K562 (cell line): Measurements from ENCODE around the gene ROBO1. TPM values are rescaled to one million over a fixed set of nuclear protein-coding genes. Genes with fewer than 3 reads are reported as not detected.

Experiments used
- ATAC-seq: fragments of 200-7000 bp; cut with Tn5 transposase; 3 replicates; pipeline ENCODE4 v1.9.1; 2020; ENCODE audit warnings: moderate library complexity
- BruUV-seq: library from RNA; stranded (reverse); fragments of 400-500 nt; replicated peaks from 2 replicates; lab custom pipeline; 2021; lab: Mats Ljungman, UMichigan
- CTCF ChIA-PET: fragments of 300-600 bp; formaldehyde crosslinking; extraction: SDS; loops from one replicate; lab custom pipeline; 2021; ENCODE audit warnings: low intra/inter-chr PET ratio; lab: Yijun Ruan, JAX
- POLR2A ChIA-PET: fragments of 300-600, 350-650 bp; sonication (Branson Sonifier 250); formaldehyde crosslinking; extraction: SDS; loops from one replicate; lab custom pipeline; 2021; ENCODE audit warnings: antibody characterized with exemption, inconsistent platforms; lab: Yijun Ruan, JAX
- DNase-seq, 4 experiments: peaks; one replicate each; pipeline versions ENCODE4 v3.0.0 to v3.0.0-alpha.2; 2011 to 2018; ENCODE audit warnings: low spot score in 3 of 4, mixed read lengths in 3 of 4; ENCODE audit errors: extremely low read depth in 1 of 4
- FAIRE-seq: peaks from 2 replicates; lab custom pipeline; 2011; peaks lifted over from hg19 to GRCh38; lab: Jason Lieb, UNC
- H2AFZ ChIP-seq: 2 replicates; pipeline ENCODE4 v1.6.0; 2011; ENCODE audit warnings: low read depth, low read length, control low read depth, inconsistent platforms
- H3K27ac ChIP-seq: fragments of 200-600 bp; 3 replicates; pipeline ENCODE4 v1.8.0; 2011; ENCODE audit warnings: low read depth, mild to moderate bottlenecking, control low read depth, inconsistent platforms, low read length, moderate library complexity, mixed read lengths; ENCODE audit errors: extremely low read depth
- H3K27me3 ChIP-seq, 2 experiments: fragments of 300-600 bp in 1 of 2; 2 replicates in 1 of 2; 3 replicates in 1 of 2; pipeline versions ENCODE4 v1.6.0 to v1.8.0; 2011; ENCODE audit warnings: inconsistent platforms in 2 of 2, low read length in 2 of 2, mild to moderate bottlenecking in 1 of 2, mixed read lengths in 1 of 2, moderate library complexity in 1 of 2; ENCODE audit not compliant: control insufficient read depth in 2 of 2, insufficient read depth in 2 of 2
- H3K36me3 ChIP-seq: fragments of 300-600 bp; 3 replicates; pipeline ENCODE4 v1.8.0; 2011; ENCODE audit warnings: mild to moderate bottlenecking, low read length, inconsistent platforms; ENCODE audit not compliant: control insufficient read depth, insufficient read depth
- H3K4me1 ChIP-seq, 2 experiments: fragments of 200-600 bp in 1 of 2; replicated peaks in 1 of 2; 2 replicates in 1 of 2; 3 replicates in 1 of 2; pipeline versions ENCODE4 v1.5.1 to v1.8.0; 2011; ENCODE audit warnings: inconsistent platforms in 2 of 2, low read length in 2 of 2, mild to moderate bottlenecking in 1 of 2, mixed read lengths in 1 of 2, moderate library complexity in 1 of 2; ENCODE audit not compliant: control insufficient read depth in 2 of 2, insufficient read depth in 2 of 2
- H3K4me2 ChIP-seq: 2 replicates; pipeline ENCODE4 v1.6.1; 2011; ENCODE audit warnings: low read length, control low read depth, inconsistent platforms, mixed read lengths; ENCODE audit not compliant: insufficient read depth
- H3K4me3 ChIP-seq: fragments of 200-600 bp; sonication (generic), shearing (Covaris generic); 2 replicates; pipeline ENCODE4 v1.5.1; 2016; ENCODE audit warnings: control low read depth, inconsistent platforms
- H3K79me2 ChIP-seq: fragments of 200-600 bp; 3 replicates; pipeline ENCODE4 v1.8.0; 2011; ENCODE audit warnings: low read length, inconsistent platforms; ENCODE audit not compliant: control insufficient read depth, insufficient read depth
- H3K9ac ChIP-seq, 2 experiments: 2 replicates each; pipeline versions ENCODE4 v1.6.0 to v1.6.1; 2011; ENCODE audit warnings: low read depth in 2 of 2, low read length in 2 of 2, control low read depth in 1 of 2, inconsistent platforms in 1 of 2, mild to moderate bottlenecking in 1 of 2, mixed read lengths in 1 of 2; ENCODE audit not compliant: insufficient read depth in 1 of 2
- H3K9me1 ChIP-seq: one replicate; pipeline ENCODE4 v1.6.0; 2011; ENCODE audit warnings: inconsistent platforms, mild to moderate bottlenecking, low read length, moderate library complexity; ENCODE audit not compliant: control insufficient read depth, insufficient read depth
- H3K9me3 ChIP-seq: replicated peaks from 2 replicates; pipeline ENCODE4 v1.5.1; 2011; ENCODE audit warnings: low read depth, low read length, inconsistent platforms; ENCODE audit not compliant: control insufficient read depth, insufficient read depth
- H4K20me1 ChIP-seq: replicated peaks from 2 replicates; pipeline ENCODE4 v1.6.1; 2011; ENCODE audit warnings: low read length, inconsistent platforms, mixed read lengths; ENCODE audit not compliant: control insufficient read depth, insufficient read depth
- DACH1 ChIP-seq: fragments of 450-650 bp; IDR thresholded peaks from 2 replicates; pipeline ENCODE4 v1.6.1; 2018; ENCODE audit not compliant: partially characterized antibody
- FIP1L1 ChIP-seq: fragments of 200-400 bp; formaldehyde crosslinking; IDR thresholded peaks from 2 replicates; pipeline ENCODE4 v1.6.1; 2018; ENCODE audit warnings: mild to moderate bottlenecking, low read depth, low read length; ENCODE audit not compliant: poor library complexity, severe bottlenecking
- FOXA3 ChIP-seq, 2 experiments: fragments of 450-650 bp in 1 of 2; sonication (generic) in 1 of 2; formaldehyde crosslinking; IDR thresholded peaks in 1 of 2; conservative IDR thresholded peaks in 1 of 2; 2 replicates each; pipeline versions ENCODE4 v1.4.0 to v1.8.0; 2020 to 2022; ENCODE audit warnings: mild to moderate bottlenecking in 2 of 2, missing genetic modification reagents in 1 of 2
- GMEB1 ChIP-seq: fragments of 250-450 bp; sonication (Bioruptor Pico); IDR thresholded peaks from 2 replicates; pipeline ENCODE4 v1.4.0; 2020; ENCODE audit warnings: mild to moderate bottlenecking
- GTF2F1 ChIP-seq: IDR thresholded peaks from 2 replicates; pipeline ENCODE4 v1.6.1; 2011; ENCODE audit warnings: low read depth, low read length, improper control_type of control experiment
- MIER1 ChIP-seq: fragments of 450-650 bp; IDR thresholded peaks from 2 replicates; pipeline ENCODE4 v1.6.1; 2016; ENCODE audit warnings: antibody characterized with exemption, mild to moderate bottlenecking, low read depth
- RBM34 ChIP-seq: fragments of 200-400 bp; formaldehyde crosslinking; IDR thresholded peaks from 2 replicates; pipeline ENCODE4 v1.6.1; 2018; ENCODE audit warnings: low read length, borderline replicate concordance; ENCODE audit not compliant: insufficient read depth
- SETDB1 ChIP-seq: IDR thresholded peaks from one replicate; pipeline ENCODE4 v1.6.1; 2012; ENCODE audit warnings: low read length, control low read depth, inconsistent platforms
- SNRNP70 ChIP-seq: fragments of 200-400 bp; formaldehyde crosslinking; optimal IDR thresholded peaks from 2 replicates; pipeline ENCODE3; 2017; ENCODE audit warnings: low read depth, low read length
- TOE1 ChIP-seq, 2 experiments: fragments of 450-650 bp in 1 of 2; sonication (generic) in 1 of 2; formaldehyde crosslinking in 1 of 2; IDR thresholded peaks; 2 replicates each; pipeline versions ENCODE4 v1.7.1 to v1.8.0; 2016 to 2022; ENCODE audit warnings: borderline replicate concordance in 2 of 2, mild to moderate bottlenecking in 2 of 2, antibody characterized with exemption in 1 of 2, inconsistent platforms in 1 of 2, low read depth in 1 of 2, missing genetic modification reagents in 1 of 2, moderate library complexity in 1 of 2
- TSC22D4 ChIP-seq: fragments of 450-650 bp; IDR thresholded peaks from 2 replicates; pipeline ENCODE4 v1.6.1; 2016; ENCODE audit warnings: missing genetic modification characterization, missing biosample characterization, control low read depth
- ZFX ChIP-seq: sonication (generic); formaldehyde crosslinking; IDR thresholded peaks from 2 replicates; pipeline ENCODE4 v1.8.0; 2022; ENCODE audit warnings: mild to moderate bottlenecking, missing genetic modification reagents, moderate library complexity
- ZNF165 ChIP-seq: fragments of 250-450 bp; sonication (Bioruptor Pico); IDR thresholded peaks from 2 replicates; pipeline ENCODE4 v1.4.0; 2020; ENCODE audit warnings: borderline replicate concordance
- ZNF184 ChIP-seq: sonication (generic); formaldehyde crosslinking; IDR thresholded peaks from 2 replicates; pipeline ENCODE4 v1.5.0; 2020; ENCODE audit warnings: missing genetic modification reagents
- ZNF232 ChIP-seq: sonication (generic); formaldehyde crosslinking; IDR thresholded peaks from 2 replicates; pipeline ENCODE4 v1.8.0; 2022; ENCODE audit warnings: mild to moderate bottlenecking, missing genetic modification reagents
- ZNF274 ChIP-seq: IDR thresholded peaks from 2 replicates; pipeline ENCODE4 v1.6.1; 2011; ENCODE audit warnings: low read depth, mild to moderate bottlenecking, low read length, moderate library complexity, borderline replicate concordance
- ZNF512 ChIP-seq: IDR thresholded peaks from 2 replicates; pipeline ENCODE4 v1.6.1; 2016; ENCODE audit warnings: missing genetic modification characterization, missing compliant biosample characterization
- ZNF57 ChIP-seq: fragments of 450-650 bp; formaldehyde crosslinking; IDR thresholded peaks from 2 replicates; pipeline ENCODE4 v1.4.0; 2020; ENCODE audit warnings: mild to moderate bottlenecking, moderate library complexity
- WGBS: fragments of 100-300 bp; shearing (Covaris generic); methylation state at CpG from one replicate; pipeline ENCODE4 v1.1.6; 2016; ENCODE audit warnings: low coverage, mixed read lengths; ENCODE audit not compliant: insufficient coverage; ENCODE audit errors: missing lambda C conversion rate; 5-methylcytosine and 5-hydroxymethylcytosine counted together
- in situ Hi-C: fragments of 300-500 bp; cut with MboI; formaldehyde crosslinking; loops from 4 replicates; pipeline ENCODE4 v1.15.0; 2018; ENCODE audit warnings: inconsistent platforms, mixed read lengths
- intact Hi-C: fragments of 100-400 bp; cut with micrococcal nuclease; formaldehyde crosslinking; loops from 2 replicates; pipeline ENCODE4 v1.14.2; 2022
- polyA plus RNA-seq, 8 experiments: library from polyadenylated mRNA; depleted of rRNA in 4 of 8; stranded (reverse) in 5 of 8; unstranded in 3 of 8; fragments of >200 nt; fragmentation: Nextera tagmentation in 2 of 8; fragmentation: Illumina TruSeq in 1 of 8; extraction: Ambion mirVana in 2 of 8; extraction: Trizol in 1 of 8; gene quantifications; 2 replicates each; pipeline versions ENCODE4 v1.2.1 to v1.2.3, GENCODE V29; 2011 to 2014; ENCODE audit warnings: inconsistent platforms in 1 of 8, missing spikeins in 1 of 8
- total RNA-seq, 7 experiments: library from RNA; depleted of rRNA in 6 of 7; stranded (reverse); fragments of >200 nt in 6 of 7; fragmentation: Illumina TruSeq in 2 of 7; extraction: Trizol in 2 of 7; gene quantifications; 2 replicates each; pipeline versions ENCODE4 v1.2.1 to v1.2.3, GENCODE V29; 2011 to 2021; ENCODE audit warnings: low replicate concordance in 1 of 7

ROBO1 gene
- total and polyA plus RNA-seq, 9 of the 15 experiments (the other 6 are each of a cell fraction or from before 2014, with no cell fraction given): 0.01 to 0.53 (median 0.17) TPM; not detected in 5

- no peak for TF ChIP-seq ZNF512 (tag)
- TF ChIP-seq MIER1: no peak
- TF ChIP-seq GMEB1 (CRISPR knock-in tag): no peak
- TF ChIP-seq DACH1: no peak
- no peak for TF ChIP-seq ZNF184 (CRISPR knock-in tag)
- TF ChIP-seq ZNF274: no peak
- no peak for TF ChIP-seq GTF2F1
Observed at GRCh38 chr3:78825858-78826215, 942.0 kb downstream of the ROBO1 start (continued).

- H3K4me3 ChIP-seq: no peak overlapping the region
- ChIA-PET CTCF (no interaction called here), POLR2A (no interaction called here)
- FAIRE-seq: no peak
- no peak overlapping the region for H2AFZ ChIP-seq
- H3K4me2 ChIP-seq: no peak overlapping the region
- no peaks in the 10 kb centered on the region for H3K79me2 ChIP-seq
- no peaks in the 10 kb centered on the region for H3K36me3 ChIP-seq
- no TSS peak for BruUV-seq
- 1% methylated on average over 5 of the region's 5 CpGs for WGBS
- no peaks in the 10 kb centered on the region for H3K9me3 ChIP-seq
- intact Hi-C loops: no loop called here
- no peak for DNase-seq
- no peak for ATAC-seq
- TF ChIP-seq TSC22D4 (no peak), SNRNP70 (no peak), ZNF232 (no peak), RBM34 (no peak), SETDB1 (no peak), FOXA3 (CRISPR knock-in tag; conservative IDR thresholded peaks at IDR 0.05 in 1 of 2, IDR thresholded peaks at IDR 0.05 in 1 of 2) (no peak), ZNF165 (no peak), FIP1L1 (no peak), TOE1 (IDR thresholded peaks at IDR 0.05; ENCODE audit: borderline replicate concordance) (no peak), TOE1 (CRISPR knock-in tag; IDR thresholded peaks at IDR 0.05; ENCODE audit: borderline replicate concordance, low read depth) (no peak), ZFX (CRISPR knock-in tag) (no peak), ZNF57 (no peak)
- no peak overlapping the region for H3K9ac ChIP-seq
- no peaks in the 10 kb centered on the region for H4K20me1 ChIP-seq
- no peaks in the 10 kb centered on the region for H3K4me1 ChIP-seq
- no peaks in the 10 kb centered on the region for H3K9me1 ChIP-seq
- no peaks in the 10 kb centered on the region for H3K27me3 ChIP-seq
- H3K27ac ChIP-seq: no peak overlapping the region
- in situ Hi-C loops: no loop called here
Observed at GRCh38 chr3:78825118-78825857, 942.5 kb downstream of the ROBO1 start.
